ENCODE measurements around the gene TPGS2.
"Not testable (repeated sequence)": the region's sequence is repeated elsewhere in the genome, so short reads cannot be mapped to it uniquely, and the experiment has no call there.

TPGS2 gene

GRCh38 chr18:36819621-36820020, 9.2 kb downstream of the TPGS2 start:
- TF ChIP-seq CTCF (IDR thresholded peaks at IDR 0.05; ENCODE audit: low read depth, low read length) (no peak), POLR2A (IDR thresholded peaks at IDR 0.05; ENCODE audit: extremely low read depth, insufficient read length) (no peak), MYC (IDR thresholded peaks at IDR 0.05; ENCODE audit: low read depth, low read length) (no peak)
- TF ChIP-seq, protein P1, sequence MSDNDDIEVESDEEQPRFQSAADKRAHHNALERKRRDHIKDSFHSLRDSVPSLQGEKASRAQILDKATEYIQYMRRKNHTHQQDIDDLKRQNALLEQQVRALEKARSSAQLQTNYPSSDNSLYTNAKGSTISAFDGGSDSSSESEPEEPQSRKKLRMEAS (IDR thresholded peaks at IDR 0.05; ENCODE audit: low read depth, low read length): no peak
- H3K4me3 ChIP-seq (ENCODE audit: low read depth, low read length): no peak overlapping the region
- DNase-seq (ENCODE audit: low read depth): no peak

- H3K4me3 ChIP-seq (ENCODE audit: low read depth, low read length): no peak overlapping the region
- no peak for DNase-seq (ENCODE audit: low read depth)
- TF ChIP-seq POLR2A (IDR thresholded peaks at IDR 0.05; ENCODE audit: extremely low read depth, insufficient read length) (no peak), CTCF (IDR thresholded peaks at IDR 0.05; ENCODE audit: low read depth, low read length) (no peak)
Measured at GRCh38 chr18:36818652-36819051, 10.2 kb downstream of the TPGS2 start.

GRCh38 chr18:36817039-36817438, 11.8 kb downstream of the TPGS2 start:
- TF ChIP-seq POLR2A (IDR thresholded peaks at IDR 0.05; ENCODE audit: extremely low read depth, insufficient read length) (no peak), MYC (IDR thresholded peaks at IDR 0.05; ENCODE audit: low read depth, low read length) (no peak), CTCF (IDR thresholded peaks at IDR 0.05; ENCODE audit: low read depth, low read length) (no peak)
- TF ChIP-seq, protein P1 (IDR thresholded peaks at IDR 0.05; ENCODE audit: low read depth, low read length): no peak
- no peak for DNase-seq (ENCODE audit: low read depth)

DNA sequence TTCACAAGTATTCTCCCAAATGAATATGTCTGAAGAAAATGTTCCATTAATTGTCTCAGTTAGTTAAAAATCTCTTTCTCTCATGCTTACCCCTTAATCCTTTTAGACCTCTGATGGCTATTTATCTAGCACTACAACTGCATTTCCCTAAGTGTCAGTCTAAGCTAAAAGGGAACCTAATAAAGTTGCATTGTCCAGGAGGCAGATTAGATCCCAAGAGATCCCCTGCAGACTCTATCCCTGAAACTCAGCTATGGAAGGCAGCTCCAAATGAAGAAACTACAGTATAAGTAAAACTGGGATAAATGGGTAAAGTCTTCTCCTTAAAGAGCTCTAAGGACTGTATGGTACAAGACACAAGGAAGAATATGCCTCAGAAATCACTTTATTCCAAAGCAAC, 12.7 kb downstream of the TPGS2 start:
- DNase-seq (ENCODE audit: low read depth); H3K4me3 ChIP-seq (ENCODE audit: low read depth, low read length): not testable (repeated sequence)

More at GRCh38 chr18:36817039-36817438, 11.8 kb downstream of the TPGS2 start:
- H3K4me3 ChIP-seq (ENCODE audit: low read depth, low read length): no peak overlapping the region

- DNase-seq (ENCODE audit: low read depth): no peak
- H3K4me3 ChIP-seq (ENCODE audit: low read depth, low read length): no peak overlapping the region
- TF ChIP-seq CTCF (IDR thresholded peaks at IDR 0.05; ENCODE audit: low read depth, low read length) (no peak), POLR2A (IDR thresholded peaks at IDR 0.05; ENCODE audit: extremely low read depth, insufficient read length) (no peak), MYC (IDR thresholded peaks at IDR 0.05; ENCODE audit: low read depth, low read length) (no peak)
- TF ChIP-seq, protein P1 (IDR thresholded peaks at IDR 0.05; ENCODE audit: low read depth, low read length): no peak
Measured at GRCh38 chr18:36814994-36815393, 13.8 kb downstream of the TPGS2 start.

DNA sequence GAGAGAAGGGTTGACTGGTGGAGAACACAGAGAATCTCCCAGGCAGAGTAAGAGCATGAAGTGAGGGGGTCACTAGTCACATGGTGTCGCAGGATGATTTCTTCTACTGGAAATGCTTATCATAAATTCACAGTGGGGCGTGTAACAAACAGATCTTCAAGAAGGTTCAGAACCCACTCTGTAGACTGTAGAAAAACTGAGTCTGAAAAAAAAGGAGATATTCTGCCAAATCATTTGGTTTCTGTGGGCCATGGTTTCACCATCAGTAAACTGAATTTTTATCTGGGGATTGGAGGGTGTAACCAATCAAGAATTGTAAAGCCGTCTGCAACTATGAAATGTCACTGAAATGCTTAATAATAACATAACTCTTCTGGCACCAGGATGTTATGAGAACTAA, 15.0 kb downstream of the TPGS2 start:
- DNase-seq (ENCODE audit: low read depth): no peak
- no peak for TF ChIP-seq POLR2A (IDR thresholded peaks at IDR 0.05; ENCODE audit: extremely low read depth, insufficient read length)
- TF ChIP-seq, protein P1 (IDR thresholded peaks at IDR 0.05; ENCODE audit: low read depth, low read length): no peak
- TF ChIP-seq MYC (IDR thresholded peaks at IDR 0.05; ENCODE audit: low read depth, low read length): no peak
- TF ChIP-seq CTCF (IDR thresholded peaks at IDR 0.05; ENCODE audit: low read depth, low read length): no peak
- no peak overlapping the region for H3K4me3 ChIP-seq (ENCODE audit: low read depth, low read length)
